GM12878 (cell line): ENCODE measurements around the gene RCOR2. TPM values are rescaled to one million over a fixed set of nuclear protein-coding genes. Genes with fewer than 3 reads are reported as not detected.
A peak's percentile ranks its signal among the peaks of the same experiment; 100 is the strongest.

Experiments
- CHD2 ChIP-seq: IDR thresholded peaks from 2 replicates; pipeline ENCODE4 v1.6.1; 2011; ENCODE audit warnings: low read depth, low read length, improper control_type of control experiment, borderline replicate concordance
- CREM ChIP-seq: IDR thresholded peaks from 2 replicates; pipeline ENCODE4 v1.6.1; 2014; ENCODE audit warnings: antibody characterized with exemption, low read depth
- EZH2 ChIP-seq: IDR thresholded peaks from 2 replicates; pipeline ENCODE4 v1.6.1; 2012; ENCODE audit warnings: low read depth, mild to moderate bottlenecking, control low read depth, inconsistent platforms, low read length, borderline replicate concordance; ENCODE audit not compliant: control insufficient read depth
- FOS ChIP-seq: IDR thresholded peaks from 3 replicates; pipeline ENCODE4 v1.6.1; 2011; ENCODE audit warnings: borderline replicate concordance; ENCODE audit not compliant: insufficient read length; ENCODE audit errors: extremely low read depth
- HDGF ChIP-seq: fragments of 450-650 bp; IDR thresholded peaks from 2 replicates; pipeline ENCODE4 v1.6.1; 2016; ENCODE audit warnings: antibody characterized with exemption
- IRF4 ChIP-seq: IDR thresholded peaks from 2 replicates; pipeline ENCODE4 v1.6.1; 2011; ENCODE audit warnings: low read depth, low read length
- PML ChIP-seq: IDR thresholded peaks from 2 replicates; pipeline ENCODE4 v1.6.1; 2012; ENCODE audit warnings: low read length, inconsistent platforms
- POLR2A ChIP-seq: IDR thresholded peaks from 2 replicates; pipeline ENCODE4 v1.6.1; 2011; ENCODE audit warnings: low read depth, mild to moderate bottlenecking, low read length
- RUNX3 ChIP-seq: IDR thresholded peaks from 2 replicates; pipeline ENCODE4 v1.6.1; 2012; ENCODE audit warnings: low read length, inconsistent platforms
- SMAD5 ChIP-seq: IDR thresholded peaks from 2 replicates; pipeline ENCODE4 v1.6.1; 2016; ENCODE audit warnings: antibody characterized with exemption, low read depth
- TCF12 ChIP-seq: IDR thresholded peaks from 2 replicates; pipeline ENCODE4 v1.6.1; 2011; ENCODE audit warnings: low read depth, mild to moderate bottlenecking, low read length
- ZZZ3 ChIP-seq: IDR thresholded peaks from 2 replicates; pipeline ENCODE4 v1.6.1; 2011; ENCODE audit warnings: low read depth; ENCODE audit not compliant: control insufficient read depth, insufficient read length
- polyA plus RNA-seq, 11 experiments: library from polyadenylated mRNA; depleted of rRNA in 4 of 11; unstranded in 6 of 11; stranded (reverse) in 5 of 11; fragments of >200 nt; fragmentation: Nextera tagmentation in 4 of 11; fragmentation: Illumina TruSeq in 1 of 11; extraction: Ambion mirVana in 4 of 11; extraction: Trizol in 1 of 11; gene quantifications; 1 replicate in 1 of 11; 2 replicates in 10 of 11; pipeline versions ENCODE4 v1.2.1 to v1.2.3, GENCODE V29; 2011 to 2016; ENCODE audit warnings: inconsistent platforms in 2 of 11, missing spikeins in 2 of 11, low read depth in 1 of 11
- total RNA-seq, 4 experiments: library from RNA; depleted of rRNA in 3 of 4; stranded (reverse); fragments of >200 nt in 3 of 4; fragmentation: Illumina TruSeq in 1 of 4; extraction: Trizol in 1 of 4; gene quantifications; 2 replicates each; pipeline versions ENCODE4 v1.2.1 to v1.2.3, GENCODE V29; 2013 to 2021
- TF ChIP-seq, protein P1 (sequence below): fragments of 450-650 bp; IDR thresholded peaks from 2 replicates; pipeline ENCODE4 v1.6.1; 2016; ENCODE audit warnings: mild to moderate bottlenecking

RCOR2 gene
- total and polyA plus RNA-seq, 10 of the 15 experiments (the other 5 are each of a cell fraction or from before 2014, with no cell fraction given), result 0.06 to 0.32 (median 0.17) TPM; not detected in 5

DNA sequence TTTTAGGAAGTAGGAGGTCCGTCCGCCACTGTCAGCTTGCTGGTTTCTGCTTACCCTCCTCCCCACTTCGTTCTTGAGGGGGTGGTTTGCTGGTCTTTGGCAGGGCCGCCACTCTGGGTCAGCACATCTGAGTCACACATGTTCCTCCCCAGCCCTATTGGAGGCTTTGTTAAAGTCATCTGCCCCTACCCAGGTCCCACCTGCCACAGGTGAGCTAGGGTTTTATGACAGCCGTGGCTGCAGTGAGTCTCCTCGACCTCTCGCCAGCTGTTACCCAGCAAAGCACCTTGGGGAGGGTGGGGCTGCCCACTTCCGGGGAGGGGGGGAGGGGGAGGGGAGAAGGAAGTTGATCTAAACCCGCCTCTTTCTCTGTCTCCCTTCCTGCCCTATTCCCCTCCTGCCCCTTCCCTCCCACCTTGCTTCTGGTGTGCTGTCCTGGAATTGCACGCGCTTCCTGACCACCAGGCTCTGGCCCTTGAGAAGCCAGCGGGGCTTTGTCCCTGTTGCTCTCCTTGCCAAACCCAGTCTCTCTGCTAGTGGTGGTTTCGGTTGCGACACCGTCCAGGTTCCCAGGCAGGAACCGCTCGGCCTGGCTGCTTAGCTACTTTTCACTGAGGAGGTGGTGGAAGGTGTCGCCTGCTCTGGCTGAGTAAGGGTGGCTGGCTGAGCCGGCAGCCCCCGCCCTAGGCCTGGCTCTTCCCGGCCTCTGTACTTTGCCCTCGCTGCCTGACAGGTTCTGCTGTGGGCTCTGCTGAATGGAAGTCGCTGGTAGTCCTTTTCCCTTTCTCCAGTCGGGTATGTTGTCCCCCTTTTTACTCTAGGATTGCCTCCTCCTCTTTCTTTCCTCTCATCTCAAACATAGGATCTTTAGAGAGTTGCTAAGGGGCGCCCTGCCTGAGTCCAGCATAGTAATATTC is 28.5 kb downstream of the RCOR2 start (continued):
- TF ChIP-seq SMAD5 (no peak), HDGF (0 out of 2 replicates have a peak, but pooled peaks have one; percentile 29), CREM (no peak), POLR2A (0 out of 2 replicates have a peak, but pooled peaks have one; percentile 41), RUNX3 (peak; percentile 53), IRF4 (no peak), PML (no peak), TCF12 (peak; percentile 79), FOS (no peak), EZH2 (no peak), CHD2 (no peak), ZZZ3 (no peak)
- TF ChIP-seq, protein P1, sequence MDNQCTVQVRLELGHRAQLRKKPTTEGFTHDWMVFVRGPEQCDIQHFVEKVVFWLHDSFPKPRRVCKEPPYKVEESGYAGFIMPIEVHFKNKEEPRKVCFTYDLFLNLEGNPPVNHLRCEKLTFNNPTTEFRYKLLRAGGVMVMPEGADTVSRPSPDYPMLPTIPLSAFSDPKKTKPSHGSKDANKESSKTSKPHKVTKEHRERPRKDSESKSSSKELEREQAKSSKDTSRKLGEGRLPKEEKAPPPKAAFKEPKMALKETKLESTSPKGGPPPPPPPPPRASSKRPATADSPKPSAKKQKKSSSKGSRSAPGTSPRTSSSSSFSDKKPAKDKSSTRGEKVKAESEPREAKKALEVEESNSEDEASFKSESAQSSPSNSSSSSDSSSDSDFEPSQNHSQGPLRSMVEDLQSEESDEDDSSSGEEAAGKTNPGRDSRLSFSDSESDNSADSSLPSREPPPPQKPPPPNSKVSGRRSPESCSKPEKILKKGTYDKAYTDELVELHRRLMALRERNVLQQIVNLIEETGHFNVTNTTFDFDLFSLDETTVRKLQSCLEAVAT, result no peak
